Measurements from ENCODE around the gene ZKSCAN7.
"Not testable (repeated sequence)": the region's sequence is repeated elsewhere in the genome, so short reads cannot be mapped to it uniquely, and the experiment has no call there.

DNA sequence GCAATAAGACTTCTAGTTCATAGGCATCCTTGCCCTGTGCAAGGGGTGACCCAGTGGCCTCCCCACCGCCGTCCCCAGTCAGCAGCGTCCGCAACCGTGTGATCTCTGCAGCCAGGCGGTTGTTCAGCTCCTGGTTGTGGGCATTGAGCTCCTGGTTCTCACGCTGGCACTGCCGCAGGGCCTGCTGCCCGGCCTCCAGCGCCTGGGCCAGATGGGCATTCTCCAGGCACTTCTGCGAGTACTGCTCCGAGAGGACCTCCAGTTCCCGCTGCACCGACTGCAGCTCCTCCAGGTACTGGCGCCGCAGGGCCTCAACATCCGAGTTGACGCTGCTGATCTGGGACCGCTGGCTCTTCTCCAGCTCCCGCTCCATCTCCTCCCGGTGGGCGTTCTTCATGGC lies 23.3 kb downstream of the ZKSCAN7 start:
- TF ChIP-seq CTCF (IDR thresholded peaks at IDR 0.05 in 8 of 11, conservative IDR thresholded peaks at IDR 0.05 in 3 of 11); POLR2AphosphoS5 (IDR thresholded peaks at IDR 0.05); POLR2A (IDR thresholded peaks at IDR 0.05): not testable (repeated sequence)
